Activated gamma-delta T cell treated with Interleukin-2 at 50 U/mL for 16 hours (primary cell): Measurements from ENCODE around the gene PRPSAP1.

Experiments
- DNase-seq: peaks from one replicate; pipeline ENCODE4 v3.0.0-alpha.2; 2020

PRPSAP1 gene

DNA sequence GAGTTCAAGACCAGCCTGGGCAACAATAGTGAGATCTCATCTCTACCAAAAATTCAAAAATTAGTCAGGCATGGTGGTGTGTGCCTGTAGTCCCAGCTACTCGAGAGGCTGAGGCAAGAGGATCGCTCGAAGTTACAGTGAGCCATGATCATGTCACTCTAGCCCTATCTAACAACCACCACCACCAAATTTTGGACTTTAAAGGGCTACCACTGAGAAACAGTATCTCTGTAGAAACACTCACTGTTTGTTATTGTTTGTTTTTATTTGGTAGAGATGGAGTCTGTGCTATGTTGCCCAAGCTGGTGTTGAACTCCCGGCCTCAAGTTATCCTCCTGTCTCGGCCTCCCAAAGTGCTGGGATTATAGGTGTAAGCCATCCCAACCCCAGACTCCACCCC, 89.8 kb downstream of the PRPSAP1 start:
- DNase-seq, result no peak

GRCh38 chr17:76262732-76263344, 90.9 kb downstream of the PRPSAP1 start:
- no peak for DNase-seq

GRCh38 chr17:76261421-76262215, 92.1 kb downstream of the PRPSAP1 start:
- DNase-seq, result no peak

DNA sequence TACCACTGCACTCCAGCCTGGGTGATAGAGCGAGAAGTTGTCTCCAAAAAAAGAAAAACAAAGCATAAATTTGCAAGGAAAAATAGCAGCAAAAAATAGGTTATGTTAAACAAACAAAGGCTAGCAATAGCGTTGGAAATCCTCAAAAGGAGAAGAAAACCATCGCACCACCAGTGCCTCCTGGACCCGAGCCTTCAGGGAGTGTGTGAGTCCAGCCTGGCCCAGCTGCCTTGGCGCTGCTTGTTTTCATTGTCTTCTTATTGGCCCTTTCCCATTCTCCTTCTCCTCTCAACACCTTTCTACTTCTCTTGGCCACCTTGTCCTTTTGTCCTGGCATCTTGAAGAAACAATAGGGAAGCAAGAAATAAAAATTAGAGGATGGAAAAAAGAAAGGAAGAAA, 93.0 kb downstream of the PRPSAP1 start:
- no peak for DNase-seq

DNA sequence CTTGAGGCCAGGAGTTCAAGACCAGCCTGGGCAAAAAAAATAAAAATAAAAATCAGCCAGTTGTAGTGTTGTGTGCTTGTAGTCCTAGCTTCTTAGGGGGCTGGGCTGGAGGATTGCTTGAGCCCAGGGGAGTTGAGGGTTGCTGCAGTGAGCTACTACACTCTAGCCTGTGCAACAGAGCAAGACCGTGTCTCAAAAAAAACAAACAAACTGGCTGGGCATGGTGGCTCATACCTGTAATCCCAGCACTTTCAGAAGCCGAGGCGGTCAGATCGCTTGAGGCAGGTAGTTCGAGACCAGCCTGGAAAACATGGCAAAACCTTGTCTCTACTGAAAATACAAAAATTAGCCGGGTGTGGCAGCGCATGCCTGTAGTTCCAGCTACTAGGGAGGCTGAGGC, 93.5 kb downstream of the PRPSAP1 start:
- DNase-seq, result no peak
